ENCODE measurements around the gene TTC3. TPM values are rescaled to one million over a fixed set of nuclear protein-coding genes. Genes with fewer than 3 reads are reported as not detected.

Gene TTC3
- total and polyA plus RNA-seq, 2 of the 13 experiments (the other 11 are each of a cell fraction or from before 2014, with no cell fraction given): 55.7 to 108 TPM

DNA sequence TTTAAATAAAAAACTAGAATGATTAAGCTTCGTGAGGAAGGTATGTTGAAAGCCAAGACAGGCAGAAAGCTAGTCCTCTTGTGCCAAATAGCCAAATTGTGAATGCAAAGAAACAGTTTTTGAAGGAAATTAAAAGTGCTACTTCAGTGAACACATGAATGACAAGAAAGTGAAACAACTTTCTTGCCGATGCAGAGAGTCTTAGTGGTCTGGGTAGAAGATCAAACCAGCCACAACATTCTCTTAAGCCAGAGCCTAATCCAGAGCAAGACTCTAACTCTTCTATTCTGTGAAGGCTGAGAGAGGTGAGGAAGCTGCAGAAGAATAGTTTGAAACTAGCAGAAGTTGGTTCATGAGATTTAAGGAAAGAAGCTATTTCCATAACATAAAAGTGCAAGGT is 63.2 kb downstream of the TTC3 start (continued):
- TF ChIP-seq, protein P1, sequence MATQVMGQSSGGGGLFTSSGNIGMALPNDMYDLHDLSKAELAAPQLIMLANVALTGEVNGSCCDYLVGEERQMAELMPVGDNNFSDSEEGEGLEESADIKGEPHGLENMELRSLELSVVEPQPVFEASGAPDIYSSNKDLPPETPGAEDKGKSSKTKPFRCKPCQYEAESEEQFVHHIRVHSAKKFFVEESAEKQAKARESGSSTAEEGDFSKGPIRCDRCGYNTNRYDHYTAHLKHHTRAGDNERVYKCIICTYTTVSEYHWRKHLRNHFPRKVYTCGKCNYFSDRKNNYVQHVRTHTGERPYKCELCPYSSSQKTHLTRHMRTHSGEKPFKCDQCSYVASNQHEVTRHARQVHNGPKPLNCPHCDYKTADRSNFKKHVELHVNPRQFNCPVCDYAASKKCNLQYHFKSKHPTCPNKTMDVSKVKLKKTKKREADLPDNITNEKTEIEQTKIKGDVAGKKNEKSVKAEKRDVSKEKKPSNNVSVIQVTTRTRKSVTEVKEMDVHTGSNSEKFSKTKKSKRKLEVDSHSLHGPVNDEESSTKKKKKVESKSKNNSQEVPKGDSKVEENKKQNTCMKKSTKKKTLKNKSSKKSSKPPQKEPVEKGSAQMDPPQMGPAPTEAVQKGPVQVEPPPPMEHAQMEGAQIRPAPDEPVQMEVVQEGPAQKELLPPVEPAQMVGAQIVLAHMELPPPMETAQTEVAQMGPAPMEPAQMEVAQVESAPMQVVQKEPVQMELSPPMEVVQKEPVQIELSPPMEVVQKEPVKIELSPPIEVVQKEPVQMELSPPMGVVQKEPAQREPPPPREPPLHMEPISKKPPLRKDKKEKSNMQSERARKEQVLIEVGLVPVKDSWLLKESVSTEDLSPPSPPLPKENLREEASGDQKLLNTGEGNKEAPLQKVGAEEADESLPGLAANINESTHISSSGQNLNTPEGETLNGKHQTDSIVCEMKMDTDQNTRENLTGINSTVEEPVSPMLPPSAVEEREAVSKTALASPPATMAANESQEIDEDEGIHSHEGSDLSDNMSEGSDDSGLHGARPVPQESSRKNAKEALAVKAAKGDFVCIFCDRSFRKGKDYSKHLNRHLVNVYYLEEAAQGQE (IDR thresholded peaks at IDR 0.05; ENCODE audit: borderline replicate concordance in 1 of 2, low read depth in 1 of 2, low read length in 2 of 2): no peak

DNA sequence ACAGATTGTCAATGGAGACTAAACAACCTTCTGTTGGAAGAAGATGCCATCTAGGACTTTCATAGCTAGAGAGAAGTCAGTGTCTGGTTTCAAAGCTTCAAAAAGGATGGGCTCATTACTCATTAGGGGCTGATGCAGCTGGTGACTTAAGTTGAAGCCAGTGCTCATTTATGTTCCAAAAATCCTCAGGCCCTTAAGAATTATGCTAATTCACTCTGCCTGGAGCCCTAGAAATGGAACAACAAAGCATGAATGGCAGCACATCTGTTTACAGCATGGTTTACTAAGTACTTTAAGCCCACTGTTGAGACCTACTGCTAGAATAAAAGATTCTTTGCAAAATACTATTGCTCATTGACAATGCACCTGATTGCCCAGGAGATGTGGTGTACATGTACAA is 63.7 kb downstream of the TTC3 start:
- no peak overlapping the region for H3K4me3 ChIP-seq (replicated peaks in 1 of 3; ENCODE audit: insufficient read depth in 1 of 3, low read depth in 2 of 3, low read length in 3 of 3)
- POLR2A ChIA-PET: no interaction called here
- H3K9me3 ChIP-seq (ENCODE audit: low read length): no peaks in the 10 kb centered on the region
- H3K9ac ChIP-seq (ENCODE audit: insufficient read depth, low read depth, low read length): no peak overlapping the region
- H3K27ac ChIP-seq (ENCODE audit: extremely low read length, insufficient read depth, low read length): no peak overlapping the region
- CTCF ChIA-PET (ENCODE audit: low intra/inter-chr PET ratio, low total read pairs): no interaction called here
- BruUV-seq (replicated peaks): no TSS peak
- TF ChIP-seq, protein P2, sequence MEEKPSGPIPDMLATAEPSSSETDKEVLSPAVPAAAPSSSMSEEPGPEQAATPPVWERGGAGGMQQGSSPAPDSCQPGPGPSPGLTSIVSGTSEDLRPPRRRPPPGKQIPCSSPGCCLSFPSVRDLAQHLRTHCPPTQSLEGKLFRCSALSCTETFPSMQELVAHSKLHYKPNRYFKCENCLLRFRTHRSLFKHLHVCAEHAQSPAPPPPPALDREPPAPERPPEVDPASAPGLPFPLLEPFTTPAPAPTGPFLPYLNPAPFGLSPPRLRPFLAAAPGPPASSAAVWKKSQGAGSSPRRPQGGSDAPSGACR (CRISPR knock-in tag; IDR thresholded peaks at IDR 0.05): no peak
- TF ChIP-seq ZNF256 (CRISPR knock-in tag; conservative IDR thresholded peaks at IDR 0.05): no peak
- TF ChIP-seq, protein P3, sequence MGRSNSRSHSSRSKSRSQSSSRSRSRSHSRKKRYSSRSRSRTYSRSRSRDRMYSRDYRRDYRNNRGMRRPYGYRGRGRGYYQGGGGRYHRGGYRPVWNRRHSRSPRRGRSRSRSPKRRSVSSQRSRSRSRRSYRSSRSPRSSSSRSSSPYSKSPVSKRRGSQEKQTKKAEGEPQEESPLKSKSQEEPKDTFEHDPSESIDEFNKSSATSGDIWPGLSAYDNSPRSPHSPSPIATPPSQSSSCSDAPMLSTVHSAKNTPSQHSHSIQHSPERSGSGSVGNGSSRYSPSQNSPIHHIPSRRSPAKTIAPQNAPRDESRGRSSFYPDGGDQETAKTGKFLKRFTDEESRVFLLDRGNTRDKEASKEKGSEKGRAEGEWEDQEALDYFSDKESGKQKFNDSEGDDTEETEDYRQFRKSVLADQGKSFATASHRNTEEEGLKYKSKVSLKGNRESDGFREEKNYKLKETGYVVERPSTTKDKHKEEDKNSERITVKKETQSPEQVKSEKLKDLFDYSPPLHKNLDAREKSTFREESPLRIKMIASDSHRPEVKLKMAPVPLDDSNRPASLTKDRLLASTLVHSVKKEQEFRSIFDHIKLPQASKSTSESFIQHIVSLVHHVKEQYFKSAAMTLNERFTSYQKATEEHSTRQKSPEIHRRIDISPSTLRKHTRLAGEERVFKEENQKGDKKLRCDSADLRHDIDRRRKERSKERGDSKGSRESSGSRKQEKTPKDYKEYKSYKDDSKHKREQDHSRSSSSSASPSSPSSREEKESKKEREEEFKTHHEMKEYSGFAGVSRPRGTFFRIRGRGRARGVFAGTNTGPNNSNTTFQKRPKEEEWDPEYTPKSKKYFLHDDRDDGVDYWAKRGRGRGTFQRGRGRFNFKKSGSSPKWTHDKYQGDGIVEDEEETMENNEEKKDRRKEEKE (IDR thresholded peaks at IDR 0.05): no peak
- no peak for TF ChIP-seq CEBPG (CRISPR knock-in tag; IDR thresholded peaks at IDR 0.05)
- no peak for TF ChIP-seq GFI1 (CRISPR knock-in tag; IDR thresholded peaks at IDR 0.05; ENCODE audit: borderline replicate concordance)
- no peak for TF ChIP-seq FOXA1 (IDR thresholded peaks at IDR 0.05)
- no peak for TF ChIP-seq FOXA1 (CRISPR knock-in tag; IDR thresholded peaks at IDR 0.05)
- TF ChIP-seq DNMT1 (CRISPR knock-in tag; IDR thresholded peaks at IDR 0.05): no peak
- TF ChIP-seq KLF16 (CRISPR knock-in tag; IDR thresholded peaks at IDR 0.05): no peak
- TF ChIP-seq, protein P4, sequence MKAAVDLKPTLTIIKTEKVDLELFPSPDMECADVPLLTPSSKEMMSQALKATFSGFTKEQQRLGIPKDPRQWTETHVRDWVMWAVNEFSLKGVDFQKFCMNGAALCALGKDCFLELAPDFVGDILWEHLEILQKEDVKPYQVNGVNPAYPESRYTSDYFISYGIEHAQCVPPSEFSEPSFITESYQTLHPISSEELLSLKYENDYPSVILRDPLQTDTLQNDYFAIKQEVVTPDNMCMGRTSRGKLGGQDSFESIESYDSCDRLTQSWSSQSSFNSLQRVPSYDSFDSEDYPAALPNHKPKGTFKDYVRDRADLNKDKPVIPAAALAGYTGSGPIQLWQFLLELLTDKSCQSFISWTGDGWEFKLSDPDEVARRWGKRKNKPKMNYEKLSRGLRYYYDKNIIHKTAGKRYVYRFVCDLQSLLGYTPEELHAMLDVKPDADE (CRISPR knock-in tag; IDR thresholded peaks at IDR 0.05): no peak
- H3K4me1 ChIP-seq (ENCODE audit: insufficient read depth, low read length): no peaks in the 10 kb centered on the region
- DNase-seq (ENCODE audit: low spot score) (no peak), FAIRE-seq (no peak), ATAC-seq (no peak)
- H3K79me2 ChIP-seq (ENCODE audit: insufficient read depth, low read length): no peaks in the 10 kb centered on the region
- peaks cover 19 to 54% of the 10 kb centered on the region in 2 experiments for H3K36me3 ChIP-seq (replicated peaks in 1 of 2; ENCODE audit: control insufficient read depth in 1 of 2, insufficient read depth in 2 of 2, low read length in 2 of 2)
- in situ Hi-C loops (cut with HindIII; ENCODE audit: extremely low pct_ligation_motif_present, low pct_unique_long_range_greater_than_20kb) (no loop called here), intact Hi-C loops (cut with micrococcal nuclease; ENCODE audit: unreplicated experiment) (no loop called here)
- no peaks in the 10 kb centered on the region for H4K20me1 ChIP-seq (ENCODE audit: insufficient read depth, low read length)
- no peak overlapping the region for H3K4me2 ChIP-seq (ENCODE audit: low read depth, low read length)
- no peak overlapping the region for H2AFZ ChIP-seq (ENCODE audit: low read length)
- no peaks in the 10 kb centered on the region for H3K27me3 ChIP-seq (ENCODE audit: control insufficient read depth in 1 of 2, insufficient read depth in 2 of 2, low read length in 2 of 2)

All from HepG2 (cell line).